Astrocyte (in vitro differentiated cells and primary cell): Measurements from ENCODE around the gene EHD4.

Experiments used
- CTCF ChIP-seq: IDR thresholded peaks from 2 replicates; pipeline ENCODE4 v1.5.1; 2011; ENCODE audit warnings: low read depth, mild to moderate bottlenecking, inconsistent platforms, low read length, moderate library complexity; ENCODE audit not compliant: insufficient read depth
- EZH2 ChIP-seq: IDR thresholded peaks from 2 replicates; pipeline ENCODE4 v1.6.1; 2012; ENCODE audit warnings: mild to moderate bottlenecking, low read length, inconsistent platforms; ENCODE audit not compliant: insufficient read depth

DNA sequence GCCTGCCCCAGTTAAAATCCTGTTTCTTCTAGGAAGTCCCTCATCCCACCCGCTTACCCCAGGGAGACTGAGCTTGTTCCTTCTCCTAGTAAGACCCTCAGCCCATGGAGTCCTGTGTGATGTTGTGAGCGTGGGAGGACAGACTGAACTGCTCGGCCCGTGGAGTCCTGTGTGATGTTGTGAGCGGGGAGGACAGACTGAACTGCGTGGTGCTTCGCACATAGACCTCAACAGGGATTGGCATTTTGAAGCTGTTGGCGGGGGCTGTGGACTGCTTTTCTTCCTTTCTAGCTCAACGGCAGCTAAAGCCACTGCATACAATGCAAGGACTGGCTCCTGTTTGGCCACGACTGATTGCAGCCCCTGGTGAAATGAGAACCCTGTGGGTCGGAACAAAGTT lies 76.9 kb downstream of the EHD4 start:
- TF ChIP-seq EZH2 = no peak
- TF ChIP-seq CTCF = no peak
